ENCODE results near the gene KIAA1191.

The KIAA1191 gene

GRCh38 chr5:176339304-176339703, 22.3 kb downstream of the KIAA1191 start:
- Mint-ChIP-seq H3K4me3 (no peak overlapping the region), H3K27ac (no peak overlapping the region), H3K9me3 (peaks cover 3% of the 10 kb centered on the region), H3K27me3 (ENCODE audit: low read depth, poor library complexity) (no peaks in the 10 kb centered on the region), H3K4me1 (no peaks in the 10 kb centered on the region), H3K36me3 (ENCODE audit: low read depth) (peaks cover 72% of the 10 kb centered on the region)
- TF ChIP-seq CTCF (IDR thresholded peaks at IDR 0.05) = no peak
- DNase-seq = no peak

- no peak overlapping the region for H3K4me3 Mint-ChIP-seq
- H3K9me3 Mint-ChIP-seq = peaks cover 13% of the 10 kb centered on the region
- peaks cover 75% of the 10 kb centered on the region for H3K36me3 Mint-ChIP-seq (ENCODE audit: low read depth)
- no peaks in the 10 kb centered on the region for H3K4me1 Mint-ChIP-seq
- no peak for DNase-seq
- no peak for TF ChIP-seq CTCF (IDR thresholded peaks at IDR 0.05)
- no peak overlapping the region for H3K27ac Mint-ChIP-seq
- no peaks in the 10 kb centered on the region for H3K27me3 Mint-ChIP-seq (ENCODE audit: low read depth, poor library complexity)
These were observed 23.7 kb downstream of the KIAA1191 start for GRCh38 chr5:176337913-176338312.

GRCh38 chr5:176334031-176334770, 27.4 kb downstream of the KIAA1191 start:
- Mint-ChIP-seq H3K4me3 (no peak overlapping the region), H3K4me1 (no peaks in the 10 kb centered on the region), H3K9me3 (peaks cover 16% of the 10 kb centered on the region), H3K36me3 (ENCODE audit: low read depth) (peaks cover 68% of the 10 kb centered on the region), H3K27ac (no peak overlapping the region), H3K27me3 (ENCODE audit: low read depth, poor library complexity) (no peaks in the 10 kb centered on the region)
- DNase-seq = no peak
- TF ChIP-seq CTCF (IDR thresholded peaks at IDR 0.05) = no peak

- peaks cover 2% of the 10 kb centered on the region for H3K27me3 Mint-ChIP-seq (ENCODE audit: low read depth, poor library complexity)
- DNase-seq = no peak
- no peak for TF ChIP-seq CTCF (IDR thresholded peaks at IDR 0.05)
These were observed 41.0 kb downstream of the KIAA1191 start for GRCh38 chr5:176320577-176320976.

GRCh38 chr5:176319827-176320554, 41.6 kb downstream of the KIAA1191 start:
- TF ChIP-seq CTCF (IDR thresholded peaks at IDR 0.05) = no peak
- no peak overlapping the region for H3K27ac Mint-ChIP-seq
- H3K9me3 Mint-ChIP-seq = no peaks in the 10 kb centered on the region
- no peaks in the 10 kb centered on the region for H3K4me1 Mint-ChIP-seq
- peaks cover 2% of the 10 kb centered on the region for H3K27me3 Mint-ChIP-seq (ENCODE audit: low read depth, poor library complexity)
- no peak for DNase-seq
- no peak overlapping the region for H3K4me3 Mint-ChIP-seq
- H3K36me3 Mint-ChIP-seq (ENCODE audit: low read depth) = peaks cover 72% of the 10 kb centered on the region

More at GRCh38 chr5:176320577-176320976, 41.0 kb downstream of the KIAA1191 start:
- Mint-ChIP-seq H3K27ac (no peak overlapping the region), H3K4me3 (no peak overlapping the region), H3K9me3 (no peaks in the 10 kb centered on the region), H3K36me3 (ENCODE audit: low read depth) (peaks cover 69% of the 10 kb centered on the region), H3K4me1 (no peaks in the 10 kb centered on the region)

All from nephron progenitor cell (in vitro differentiated cells).